PC-3 (cell line): ENCODE measurements around the gene CHD9.

Source experiments
- CTCF ChIP-seq: fragments of 300-600 bp; sonication (generic); conservative IDR thresholded peaks from 2 replicates; pipeline ENCODE4 v1.5.1; 2017; ENCODE audit warnings: antibody characterized with exemption, low read depth, mild to moderate bottlenecking, low read length
- EZH2 ChIP-seq: fragments of 300-600 bp; sonication (generic); IDR thresholded peaks from one replicate; pipeline ENCODE4 v1.6.1; 2017; ENCODE audit warnings: antibody characterized with exemption, mild to moderate bottlenecking, low read length; ENCODE audit not compliant: unreplicated experiment

GRCh38 chr16:53191413-53191812, 136.6 kb downstream of the CHD9 start:
- TF ChIP-seq CTCF (no peak), EZH2 (no peak)
